ENCODE results near the gene TMSB15B. TPM values are rescaled to one million over a fixed set of nuclear protein-coding genes. Genes with fewer than 3 reads are reported as not detected.
"Not testable (repeated sequence)": the region's sequence is repeated elsewhere in the genome, so short reads cannot be mapped to it uniquely, and the experiment has no call there.

Gene TMSB15B
- 1 to 10 TPM in 3 of 4 donors, under 1 TPM in 1; 0.66 to 3.3 (median 1.5) TPM for total RNA-seq

- TF ChIP-seq, protein P1, sequence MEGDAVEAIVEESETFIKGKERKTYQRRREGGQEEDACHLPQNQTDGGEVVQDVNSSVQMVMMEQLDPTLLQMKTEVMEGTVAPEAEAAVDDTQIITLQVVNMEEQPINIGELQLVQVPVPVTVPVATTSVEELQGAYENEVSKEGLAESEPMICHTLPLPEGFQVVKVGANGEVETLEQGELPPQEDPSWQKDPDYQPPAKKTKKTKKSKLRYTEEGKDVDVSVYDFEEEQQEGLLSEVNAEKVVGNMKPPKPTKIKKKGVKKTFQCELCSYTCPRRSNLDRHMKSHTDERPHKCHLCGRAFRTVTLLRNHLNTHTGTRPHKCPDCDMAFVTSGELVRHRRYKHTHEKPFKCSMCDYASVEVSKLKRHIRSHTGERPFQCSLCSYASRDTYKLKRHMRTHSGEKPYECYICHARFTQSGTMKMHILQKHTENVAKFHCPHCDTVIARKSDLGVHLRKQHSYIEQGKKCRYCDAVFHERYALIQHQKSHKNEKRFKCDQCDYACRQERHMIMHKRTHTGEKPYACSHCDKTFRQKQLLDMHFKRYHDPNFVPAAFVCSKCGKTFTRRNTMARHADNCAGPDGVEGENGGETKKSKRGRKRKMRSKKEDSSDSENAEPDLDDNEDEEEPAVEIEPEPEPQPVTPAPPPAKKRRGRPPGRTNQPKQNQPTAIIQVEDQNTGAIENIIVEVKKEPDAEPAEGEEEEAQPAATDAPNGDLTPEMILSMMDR (IDR thresholded peaks at IDR 0.05; ENCODE audit: low read depth) = not testable (repeated sequence)
Measured at GRCh38 chrX:103962411-103963278, at the start of gene TMSB15B. Gene TMSB15B, plus strand, starts transcription at chrX:103962627.

DNA sequence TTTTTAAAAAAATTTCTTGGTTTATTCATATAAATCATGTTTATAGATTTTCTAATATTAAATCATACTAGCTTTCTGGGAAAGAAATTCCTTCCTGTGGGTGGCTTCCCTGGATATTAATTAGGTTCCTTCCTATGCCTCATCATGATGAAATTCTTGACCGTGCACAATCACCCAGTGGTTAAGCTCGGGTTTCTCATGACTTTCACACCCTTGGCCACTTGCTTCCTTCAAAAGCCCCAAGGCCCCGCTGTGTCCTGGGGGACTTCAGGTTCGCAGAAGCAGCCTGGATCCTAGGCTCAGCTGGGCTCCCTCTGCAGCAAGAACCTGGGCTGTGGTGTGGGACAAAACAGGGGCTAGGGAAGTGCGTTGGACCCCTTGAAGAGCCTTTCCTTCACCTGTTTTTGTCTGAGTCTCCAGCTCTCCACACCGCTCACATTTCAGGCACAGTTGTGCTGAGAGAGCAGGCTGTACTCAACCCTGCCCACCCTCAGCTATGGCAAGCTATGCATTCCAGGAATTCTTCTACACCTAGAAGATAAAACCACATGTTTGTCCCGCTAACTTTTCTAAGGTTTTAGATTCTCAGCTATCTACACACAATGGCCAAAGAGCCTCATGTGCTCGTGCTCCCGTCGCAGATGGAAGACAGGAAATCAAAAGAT is 48.9 kb upstream of the TMSB15B start:
- TF ChIP-seq, protein P1 (IDR thresholded peaks at IDR 0.05; ENCODE audit: low read depth) = no peak

GRCh38 chrX:103918050-103918449 is 44.4 kb upstream of the TMSB15B start:
- TF ChIP-seq, protein P1 (IDR thresholded peaks at IDR 0.05; ENCODE audit: low read depth) = no peak

- TF ChIP-seq, protein P1 (IDR thresholded peaks at IDR 0.05; ENCODE audit: low read depth) = no peak
Measured at GRCh38 chrX:103918571-103919269, 43.7 kb upstream of the TMSB15B start.

- TF ChIP-seq, protein P1 (IDR thresholded peaks at IDR 0.05; ENCODE audit: low read depth) = no peak
Measured at GRCh38 chrX:103919270-103919637, 43.2 kb upstream of the TMSB15B start.

DNA sequence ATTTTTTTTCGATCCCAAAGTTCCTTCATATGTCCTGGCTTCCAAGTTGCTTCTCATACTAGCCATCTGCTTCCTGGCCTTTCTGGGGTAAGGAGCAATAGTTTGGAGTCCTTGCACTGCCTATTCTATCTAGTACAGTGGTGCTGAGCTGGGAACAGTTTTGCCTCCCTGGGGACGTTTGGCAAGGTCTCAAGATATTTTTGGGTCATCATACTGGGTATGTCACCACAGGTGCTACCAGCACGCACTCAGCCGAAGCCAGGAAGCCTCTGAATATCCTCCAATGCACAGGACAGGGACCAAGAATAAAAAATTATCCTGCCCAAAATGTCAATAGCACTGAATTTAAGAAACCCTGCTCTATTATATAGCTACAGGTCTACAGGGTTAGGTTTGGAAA is 35.4 kb upstream of the TMSB15B start:
- TF ChIP-seq, protein P1 (IDR thresholded peaks at IDR 0.05; ENCODE audit: low read depth) = no peak

DNA sequence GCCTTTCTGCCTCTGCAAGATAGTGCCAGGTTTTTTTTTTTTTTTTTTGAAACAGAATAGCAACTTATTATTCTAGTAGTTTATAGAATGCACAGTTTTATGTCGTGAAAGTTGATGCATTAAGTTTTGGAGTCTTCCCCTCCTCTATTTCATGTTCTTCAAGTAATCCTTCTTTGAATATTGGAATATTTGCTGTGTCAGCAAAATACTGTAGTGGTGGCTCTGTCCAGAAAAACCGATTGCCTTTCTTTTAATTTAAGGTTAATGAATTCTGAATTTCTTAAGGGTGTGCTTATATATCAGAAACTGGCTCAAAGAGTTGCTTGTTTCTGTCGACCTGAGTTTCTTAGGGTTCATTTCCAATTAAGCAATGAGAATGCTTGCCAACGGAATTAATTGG is 34.8 kb upstream of the TMSB15B start:
- TF ChIP-seq, protein P1 (IDR thresholded peaks at IDR 0.05; ENCODE audit: low read depth) = no peak

All from subcutaneous adipose tissue (tissue), 4 donors.